NCI-H2227 (cell line): ENCODE results near the gene ZCCHC14.
"Not testable (repeated sequence)": the region's sequence is repeated elsewhere in the genome, so short reads cannot be mapped to it uniquely, and the experiment has no call there.

Experiments
- DNase-seq: peaks from one replicate; lab custom pipeline; 2025; ENCODE audit not compliant: unreplicated experiment; lab: John Stamatoyannopoulos, UW

Gene ZCCHC14

DNA sequence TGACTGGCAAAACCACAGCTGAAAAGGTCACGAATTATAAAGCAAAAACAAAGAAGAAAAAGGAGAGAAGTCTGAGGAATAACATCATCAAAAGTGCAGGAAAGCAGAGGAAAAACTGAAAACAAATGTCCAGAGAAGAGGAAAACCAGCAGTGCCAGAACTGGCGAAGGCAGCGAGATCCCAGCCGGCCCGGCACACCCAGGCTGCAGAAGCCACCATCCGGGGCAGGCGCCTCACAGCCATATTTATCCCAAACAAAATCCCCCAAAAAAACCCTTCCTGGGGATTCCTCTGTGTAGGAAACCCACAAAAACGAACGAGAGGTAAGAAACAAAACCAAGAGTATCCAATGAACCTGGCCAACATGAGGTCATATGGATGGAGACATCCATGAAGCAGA is 10.6 kb downstream of the ZCCHC14 start:
- DNase-seq, result no peak

DNA sequence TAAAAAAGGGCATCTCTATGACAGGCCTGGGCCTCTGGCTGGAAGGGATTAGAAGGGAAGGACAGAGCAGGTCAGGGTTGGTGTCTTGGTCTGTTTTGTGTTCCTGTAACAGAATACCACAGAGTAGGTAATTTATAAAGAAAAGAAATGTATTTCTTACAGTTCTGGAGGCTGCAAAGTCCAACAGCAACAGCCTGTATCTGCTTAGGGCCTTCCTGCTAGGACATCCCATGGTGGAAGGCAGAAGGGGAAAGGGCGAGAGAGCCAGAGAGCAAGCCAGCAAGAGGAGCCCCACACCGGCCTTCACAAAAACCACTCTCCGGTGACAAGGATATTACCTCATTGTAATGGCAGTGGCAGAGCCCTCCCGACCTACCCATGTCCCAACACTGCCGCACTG is 11.1 kb downstream of the ZCCHC14 start:
- DNase-seq, result not testable (repeated sequence)

DNA sequence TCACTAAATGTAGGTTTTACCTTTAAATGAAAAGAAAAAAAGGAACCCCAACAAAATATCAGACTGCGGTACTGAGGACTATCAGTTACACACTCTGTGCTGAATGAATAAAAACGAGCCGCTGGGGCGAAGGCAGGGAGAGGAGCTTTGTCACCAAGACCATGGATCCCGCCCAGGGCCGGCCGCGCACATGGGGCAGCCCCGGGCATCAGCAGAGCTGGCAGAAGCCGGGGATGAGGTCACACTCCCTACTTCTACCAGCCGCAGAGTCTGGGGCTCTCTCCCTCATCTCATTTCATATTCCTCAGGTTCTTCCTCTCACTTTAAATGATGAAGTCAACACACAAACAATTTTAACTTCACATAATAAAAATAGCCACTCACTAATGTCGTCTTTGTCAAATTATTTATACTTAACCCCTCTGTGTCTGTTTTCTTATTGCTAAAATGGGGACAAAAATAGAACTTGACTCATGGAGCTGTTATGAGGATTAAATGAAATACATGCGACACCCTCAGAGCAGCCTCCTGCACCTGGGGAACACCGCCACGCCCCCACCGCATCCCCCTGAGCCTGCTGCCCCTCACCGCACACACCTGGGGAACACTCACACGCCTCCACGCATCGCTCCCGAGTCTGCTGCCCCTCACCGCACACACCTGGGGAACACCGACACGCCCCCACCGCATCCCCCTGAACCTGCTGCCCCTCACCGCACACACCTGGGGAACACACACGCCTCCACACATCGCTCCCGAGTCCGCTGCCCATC is 15.4 kb downstream of the ZCCHC14 start:
- DNase-seq, result not testable (repeated sequence)

DNA sequence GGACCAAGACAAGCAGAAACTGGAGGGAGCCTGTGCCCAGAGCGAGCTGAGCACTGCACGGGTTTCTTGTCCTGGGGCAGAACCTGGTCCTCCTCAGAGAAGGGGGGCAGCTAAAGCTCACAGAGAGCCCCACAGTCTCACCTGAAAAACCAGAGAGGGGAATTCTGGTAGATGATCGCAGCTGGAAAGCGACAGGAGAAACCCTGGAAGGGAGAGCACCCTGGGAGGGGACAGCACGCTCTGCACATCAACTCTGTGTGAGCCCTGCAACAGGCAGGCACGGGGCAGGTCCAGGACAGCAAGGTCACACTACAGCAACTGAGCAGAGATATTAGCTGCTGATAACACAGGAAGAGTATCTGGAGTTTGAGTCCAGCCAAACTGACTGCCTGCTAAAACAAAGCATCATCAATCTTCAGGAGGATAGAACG is 18.2 kb downstream of the ZCCHC14 start:
- DNase-seq, result no peak

DNA sequence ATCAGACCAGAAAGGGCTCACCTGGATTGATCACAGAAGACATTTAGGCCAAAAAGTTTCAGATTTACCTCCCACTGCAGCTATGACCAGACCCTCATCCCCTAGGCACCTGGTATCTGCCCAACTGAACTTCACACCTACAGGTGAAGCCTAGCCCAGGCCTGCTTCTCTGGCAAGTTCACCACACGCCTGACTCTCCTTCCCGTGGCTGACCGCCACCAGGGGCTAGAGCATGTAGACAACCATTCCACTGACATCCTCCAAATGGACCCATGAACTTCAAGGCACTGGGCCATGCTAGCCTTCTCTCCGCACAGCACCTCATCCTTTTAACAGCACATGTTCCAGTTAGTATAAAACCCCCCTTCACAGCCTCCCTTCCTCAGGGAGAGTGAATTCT is 18.8 kb downstream of the ZCCHC14 start:
- DNase-seq, result no peak

DNA sequence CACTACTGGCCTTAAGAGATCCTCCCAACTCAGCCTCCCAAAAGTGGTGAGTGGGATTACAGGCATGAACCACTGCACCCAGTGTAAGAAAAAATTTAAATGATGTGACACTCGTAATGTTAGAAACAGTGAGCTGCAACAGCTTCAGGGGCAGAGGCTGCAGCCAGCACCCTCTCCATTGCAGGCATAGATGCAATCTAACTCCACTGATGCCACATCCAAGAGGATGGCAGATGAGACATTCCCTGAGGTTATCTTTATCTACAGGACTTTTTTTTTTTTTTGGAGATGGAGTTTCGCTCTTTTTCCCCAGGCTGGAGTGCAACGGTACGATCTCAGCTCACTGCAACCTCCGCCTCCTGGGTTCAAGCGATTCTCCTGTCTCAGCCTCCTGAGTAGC is 19.9 kb downstream of the ZCCHC14 start:
- no peak for DNase-seq

DNA sequence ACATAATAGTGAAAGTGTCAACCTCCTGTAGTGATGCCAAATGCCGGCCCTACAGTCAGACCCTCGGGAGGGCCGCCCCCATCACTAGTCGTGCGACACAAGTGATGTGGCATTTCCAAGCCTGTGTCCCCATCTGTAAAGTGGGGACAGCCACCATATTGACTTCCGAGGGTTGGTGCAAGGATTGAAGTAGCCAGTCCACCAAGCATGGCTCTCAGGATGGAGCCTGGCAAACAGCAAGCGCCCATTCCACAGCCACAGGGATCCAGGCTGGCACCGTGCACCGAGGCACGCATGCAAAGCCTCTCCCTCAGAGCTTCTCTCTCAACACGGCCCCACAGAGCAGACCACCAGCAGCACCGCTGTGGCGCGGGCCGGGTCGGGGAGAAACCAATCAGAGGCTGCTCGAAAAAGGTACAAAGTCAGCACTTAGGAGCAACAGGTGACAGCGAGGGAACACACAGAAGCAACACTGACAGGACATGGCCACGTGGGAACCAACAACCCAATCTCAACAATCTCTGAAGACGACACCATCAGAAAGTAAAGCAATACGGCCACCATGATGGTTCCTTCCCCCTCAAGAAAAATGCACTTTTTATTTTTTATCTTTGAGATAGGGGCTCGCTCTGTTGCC is 20.6 kb downstream of the ZCCHC14 start:
- DNase-seq, result no peak

DNA sequence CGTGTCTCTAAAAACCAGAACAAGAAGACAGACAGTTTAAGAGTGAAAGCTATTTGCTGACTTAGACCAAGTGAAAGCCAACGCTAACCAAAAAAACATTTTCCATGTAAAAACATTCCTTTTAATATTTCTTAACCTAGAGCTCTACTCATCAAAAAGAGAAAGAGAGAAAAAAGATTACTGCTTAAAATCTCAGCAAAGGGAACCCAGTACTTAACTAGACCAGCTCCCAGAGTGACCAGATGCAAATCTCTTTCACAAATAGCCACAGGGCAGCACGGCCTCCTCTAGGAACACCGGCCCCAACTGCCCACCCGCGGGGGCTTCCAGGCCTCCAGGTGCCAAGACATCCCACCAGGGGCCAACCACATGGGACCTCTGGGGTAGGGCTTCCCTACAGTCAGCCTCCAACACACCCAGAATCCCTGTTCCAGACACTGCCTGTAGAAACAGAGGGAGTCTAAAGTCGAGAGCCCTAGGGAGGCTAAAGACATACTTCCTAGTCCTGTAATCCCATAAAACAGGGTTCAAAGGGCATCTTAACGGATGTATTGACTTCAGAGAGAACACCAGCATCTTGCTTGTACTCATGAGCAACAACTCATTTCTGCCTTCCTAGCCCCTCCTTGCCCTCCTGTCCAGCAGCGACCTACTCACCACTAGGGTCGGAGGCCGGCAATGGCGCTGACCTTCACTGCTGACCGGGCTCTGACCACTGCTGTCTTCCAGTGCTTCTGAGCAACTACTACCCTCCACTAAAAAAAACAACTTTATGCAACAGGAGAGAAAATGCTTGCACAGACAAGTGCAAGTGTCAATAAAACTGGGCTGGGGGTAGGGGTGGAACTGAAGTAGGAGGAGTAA is 21.3 kb downstream of the ZCCHC14 start:
- no peak for DNase-seq

DNA sequence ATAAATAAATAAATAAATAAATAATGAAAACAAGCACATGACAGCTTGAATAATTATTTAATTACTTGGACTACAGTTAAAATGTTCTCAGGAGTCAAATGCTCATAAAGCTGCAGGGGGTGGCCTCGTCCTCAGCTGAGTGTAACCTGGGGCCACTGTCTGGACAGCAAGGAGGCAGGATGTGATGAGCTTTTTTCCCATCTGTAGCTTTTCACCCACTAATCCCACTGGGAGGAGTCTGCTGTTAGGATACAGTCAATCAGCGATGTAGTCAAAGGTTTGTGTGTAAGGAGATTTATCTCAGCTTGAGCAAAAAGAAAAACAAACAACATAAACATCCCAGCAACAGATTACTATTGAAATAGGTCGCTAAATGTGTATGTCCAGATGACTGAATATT is 22.5 kb downstream of the ZCCHC14 start:
- no peak for DNase-seq

DNA sequence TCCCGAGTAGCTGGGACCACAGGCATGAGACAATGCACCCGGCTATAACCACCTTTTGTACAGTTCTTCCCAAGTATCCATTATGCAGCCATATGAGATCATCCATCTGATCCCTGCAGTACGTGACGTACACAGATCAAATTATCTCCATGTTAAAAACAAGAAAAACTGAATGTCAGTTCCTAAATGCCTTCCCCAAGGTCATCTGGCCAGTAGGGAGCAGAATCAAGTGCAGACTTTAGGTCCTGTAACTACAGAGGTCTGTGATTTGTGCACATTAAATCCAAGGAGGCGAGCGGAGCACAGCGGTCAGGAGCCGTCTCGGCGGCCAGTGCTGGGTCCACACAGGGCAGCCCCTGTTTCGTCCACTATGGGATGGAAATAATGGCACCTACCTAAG is 23.7 kb downstream of the ZCCHC14 start:
- peak; percentile 17 for DNase-seq

DNA sequence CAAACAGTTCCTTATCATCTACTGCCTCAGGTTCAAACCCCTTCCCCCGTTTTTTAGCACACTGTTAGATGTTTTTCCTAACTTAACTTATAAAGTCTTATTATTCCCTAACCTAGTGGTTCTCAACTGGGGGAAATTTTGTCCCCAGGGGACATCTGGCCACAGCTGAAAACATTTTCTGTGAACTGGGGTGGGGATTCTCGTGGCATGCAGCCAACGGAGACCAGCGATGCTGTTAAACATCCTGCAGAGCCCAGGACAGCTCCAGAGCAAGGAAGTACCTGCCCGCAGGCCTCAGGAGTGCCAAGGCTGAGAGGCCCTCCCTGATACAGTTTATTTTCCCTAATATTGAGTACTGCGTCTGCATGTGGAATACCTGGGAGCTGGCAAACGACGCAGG is 24.3 kb downstream of the ZCCHC14 start:
- no peak for DNase-seq

DNA sequence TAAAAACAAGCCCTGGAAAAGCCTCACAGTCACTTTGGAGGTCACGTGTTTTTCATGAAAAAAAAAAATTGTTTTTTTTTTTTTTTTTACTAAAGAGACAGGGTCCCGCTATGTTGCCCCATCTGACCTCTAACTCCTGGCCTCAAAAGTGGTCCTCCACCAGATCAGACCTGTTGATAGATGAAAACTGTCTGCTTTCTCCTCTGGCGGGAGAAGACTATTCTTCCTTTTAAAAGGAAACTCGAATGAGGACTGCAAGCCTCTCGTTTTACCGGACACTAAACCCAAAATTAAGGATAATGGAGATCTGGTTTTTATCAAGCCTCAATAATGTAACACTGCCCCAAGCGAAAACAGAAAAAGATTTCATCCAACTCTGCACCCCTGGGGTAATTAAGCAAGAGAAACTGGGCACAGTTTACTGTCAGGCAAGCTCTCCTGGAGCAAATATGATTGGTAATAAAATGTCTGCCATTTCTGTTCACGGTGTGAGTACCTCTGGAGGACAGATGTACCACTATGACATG is 25.8 kb downstream of the ZCCHC14 start:
- no peak for DNase-seq

DNA sequence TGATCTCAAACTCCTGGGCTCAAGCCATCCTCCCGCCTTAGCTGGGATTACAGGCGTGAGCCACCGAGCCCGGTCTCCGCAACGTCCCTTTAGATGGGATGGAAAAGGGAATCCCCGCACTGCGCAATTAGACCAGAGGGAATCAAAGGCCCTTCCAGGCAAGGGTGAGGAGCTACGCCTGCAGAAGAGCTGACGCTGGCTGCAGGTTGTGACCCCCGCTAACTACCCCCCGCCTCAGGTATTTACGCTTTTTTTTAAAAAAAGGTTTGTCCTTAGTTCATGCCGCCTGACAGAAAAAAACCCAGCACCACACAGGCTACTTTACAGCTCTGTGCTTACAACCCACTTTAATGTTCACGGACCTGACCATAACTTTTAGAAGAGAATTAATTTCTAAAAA is 26.9 kb downstream of the ZCCHC14 start:
- DNase-seq, result no peak

DNA sequence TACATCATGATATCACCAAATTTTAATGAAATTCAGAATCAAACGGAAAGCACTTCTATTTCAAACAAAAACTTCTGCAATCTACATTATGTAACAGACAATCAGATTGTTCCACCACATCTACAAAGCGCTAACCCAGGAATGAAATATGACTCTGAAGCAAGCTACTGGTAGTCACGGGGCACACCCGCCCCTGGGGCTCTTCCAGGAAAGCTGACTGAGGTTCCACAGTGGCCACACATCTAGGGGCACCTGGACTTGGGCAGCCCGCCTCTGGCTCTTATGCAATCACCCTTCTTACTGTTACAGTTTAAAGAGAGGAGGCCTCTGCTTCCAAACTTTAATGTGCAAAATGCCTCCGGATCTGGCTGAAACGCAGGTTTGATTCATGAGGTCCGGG is 27.5 kb downstream of the ZCCHC14 start:
- no peak for DNase-seq

DNA sequence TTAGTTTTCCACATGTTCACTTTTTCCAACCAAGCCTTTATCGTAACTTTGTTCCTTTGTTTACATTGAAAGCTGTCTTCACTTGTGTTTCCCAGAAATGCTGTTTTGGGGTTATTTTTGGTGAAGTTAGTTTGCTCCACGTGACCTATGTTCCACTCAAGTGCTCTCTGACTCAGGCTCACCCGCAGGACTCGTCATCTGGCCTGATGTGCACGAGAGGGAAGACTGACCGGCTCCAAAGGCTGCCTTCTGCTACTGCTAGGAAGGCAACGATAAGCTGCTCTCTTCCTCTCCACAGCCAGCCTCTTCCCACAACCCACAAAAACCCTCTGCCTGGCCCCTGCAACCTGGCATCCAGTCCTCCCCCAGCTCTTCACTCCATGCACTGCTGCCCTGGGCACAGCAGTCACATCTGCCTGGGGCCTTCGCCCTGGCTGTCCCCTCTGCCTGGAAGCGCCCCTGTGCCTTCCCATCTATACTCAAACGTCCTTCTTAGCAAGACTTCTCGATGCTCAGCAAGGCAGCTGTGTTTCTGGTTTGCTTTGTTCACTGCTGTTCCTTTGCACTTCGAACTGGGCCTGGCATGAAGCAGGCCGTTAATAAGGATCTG is 28.0 kb downstream of the ZCCHC14 start:
- no peak for DNase-seq

DNA sequence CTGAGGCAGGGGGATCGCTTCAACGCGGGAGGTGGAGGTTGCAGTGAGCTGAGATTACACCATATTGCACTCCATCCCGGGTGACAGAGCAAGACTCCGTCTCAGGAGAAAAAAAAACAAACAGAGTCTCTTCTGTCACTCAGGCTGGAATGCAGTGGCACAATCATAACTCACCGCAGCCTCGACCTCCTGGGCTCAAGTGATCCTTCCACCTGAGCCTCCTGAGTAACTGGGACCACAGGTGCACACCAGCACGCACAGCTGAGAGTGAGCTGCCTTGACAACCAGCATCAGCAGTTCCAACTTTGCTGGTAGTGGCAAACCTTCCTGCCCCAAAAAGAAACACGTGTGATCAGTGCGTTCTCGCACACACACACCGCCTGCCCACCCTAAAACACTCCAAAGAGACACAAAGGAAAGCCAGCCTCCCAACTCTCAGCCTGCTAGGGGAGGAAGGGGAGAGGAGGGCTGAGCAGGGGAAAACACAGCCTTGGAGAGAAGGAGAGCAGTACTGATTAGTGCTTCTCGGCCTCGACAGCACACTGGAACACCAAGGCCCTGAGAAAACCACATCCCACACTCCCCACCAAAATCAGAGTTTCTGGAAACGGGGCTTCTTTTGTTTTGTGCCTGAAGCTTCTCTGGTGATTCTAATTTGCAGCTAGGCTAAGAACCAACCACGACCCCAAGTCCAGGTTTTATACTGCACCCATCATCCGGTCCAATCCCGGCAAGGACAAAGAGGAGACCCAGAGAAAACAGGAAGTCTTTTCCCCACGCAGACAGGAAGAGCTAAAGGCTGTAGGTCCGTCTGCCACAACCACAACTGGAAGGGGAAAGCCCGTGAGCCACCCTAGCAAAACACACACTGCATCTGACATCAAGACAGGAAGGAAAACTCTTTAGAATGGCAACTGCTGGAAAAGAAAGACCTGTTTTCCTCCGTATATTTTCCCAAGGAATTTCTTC is 28.8 kb downstream of the ZCCHC14 start:
- no peak for DNase-seq

DNA sequence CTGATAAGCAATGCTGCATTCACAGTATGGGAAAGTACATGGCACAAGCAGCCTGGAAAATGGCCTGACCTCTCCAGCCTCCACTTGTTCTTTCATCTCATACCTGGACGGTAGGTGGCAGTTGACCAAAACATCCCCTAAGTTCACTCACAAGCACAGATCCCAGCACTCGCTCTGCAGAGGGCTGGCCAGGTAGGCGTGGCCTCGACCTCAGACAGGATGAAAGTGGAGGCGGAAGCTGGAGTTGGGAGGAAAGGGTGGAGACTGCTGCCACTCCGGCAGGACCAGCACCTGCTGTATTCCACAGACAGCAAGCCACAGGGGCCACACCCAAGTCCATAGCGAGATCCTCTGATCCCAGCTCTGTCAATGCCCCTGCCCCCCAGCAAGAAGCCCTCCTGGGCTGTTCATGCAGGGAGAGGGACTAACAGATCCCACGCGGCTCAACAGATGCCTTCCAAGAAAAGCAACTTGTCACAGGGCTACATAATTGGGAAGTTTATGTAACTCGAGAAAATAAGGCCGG is 31.3 kb downstream of the ZCCHC14 start:
- peak; percentile 68 for DNase-seq

DNA sequence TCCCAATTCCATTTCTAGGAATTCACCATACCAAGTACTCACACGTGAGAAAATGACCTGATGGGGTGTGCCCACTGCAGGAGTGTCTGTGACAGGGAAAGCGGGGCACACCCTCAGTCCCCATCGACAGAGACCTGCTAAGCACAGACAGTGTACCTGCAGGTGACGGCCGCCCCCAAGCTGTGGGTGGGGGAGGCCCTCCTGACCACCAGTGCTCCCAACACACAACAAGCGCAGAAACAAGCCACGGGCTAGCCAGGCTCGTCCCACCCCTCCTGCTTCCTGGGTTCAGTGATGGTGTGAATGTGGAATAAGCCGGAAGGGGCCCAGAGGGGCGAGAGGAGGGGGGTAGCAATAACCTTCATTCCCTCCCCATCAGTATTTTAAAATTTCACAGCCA is 31.9 kb downstream of the ZCCHC14 start:
- no peak for DNase-seq

DNA sequence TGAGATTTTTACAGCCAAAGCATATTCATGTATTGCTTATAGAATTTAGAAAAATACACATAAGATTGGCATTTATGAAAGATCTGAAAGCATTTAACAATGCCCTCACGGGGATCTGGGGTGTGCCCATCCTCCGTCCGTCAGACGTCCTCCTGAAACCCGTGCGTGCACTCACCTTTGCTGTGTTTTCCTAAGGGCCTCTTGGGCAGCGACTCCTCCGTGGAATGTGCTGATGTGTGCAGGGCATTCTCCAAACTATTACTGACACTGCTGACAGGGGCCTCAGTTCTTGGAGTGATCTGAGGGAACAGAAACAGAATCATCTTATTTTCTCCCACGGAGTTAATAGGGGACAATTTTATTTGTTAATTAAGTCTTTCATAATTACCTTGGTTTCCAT is 33.0 kb downstream of the ZCCHC14 start:
- no peak for DNase-seq

DNA sequence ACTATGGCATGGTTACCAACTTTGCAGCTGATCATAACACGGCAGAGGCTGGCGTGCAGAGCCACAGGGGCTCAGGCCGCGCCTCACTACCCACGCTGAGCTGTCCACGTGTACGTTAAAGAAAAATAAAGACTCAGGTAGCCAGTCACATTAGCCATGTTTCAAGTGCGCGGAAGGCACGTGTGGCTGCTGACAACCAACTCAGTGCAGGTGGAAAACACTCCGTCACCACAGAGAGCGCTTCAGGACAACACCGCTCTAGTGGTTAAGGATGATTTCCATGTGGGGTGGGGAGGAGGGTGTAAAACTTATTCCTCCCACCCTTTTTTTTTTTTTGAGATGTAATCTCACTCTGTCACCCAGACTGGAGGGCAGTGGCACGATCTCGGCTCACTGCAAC is 33.8 kb downstream of the ZCCHC14 start:
- no peak for DNase-seq
